GM12874 (cell line): ENCODE results near the gene PIK3CA.

ENCODE experiments used
- TF ChIP-seq, protein P1 (sequence below): IDR thresholded peaks from 2 replicates; pipeline ENCODE4 v1.5.1; 2011; ENCODE audit warnings: low read depth, mild to moderate bottlenecking, control low read depth, low read length, moderate library complexity; ENCODE audit not compliant: insufficient read depth

PIK3CA gene

GRCh38 chr3:179186426-179186825 lies 38.3 kb downstream of the PIK3CA start:
- TF ChIP-seq, protein P1, sequence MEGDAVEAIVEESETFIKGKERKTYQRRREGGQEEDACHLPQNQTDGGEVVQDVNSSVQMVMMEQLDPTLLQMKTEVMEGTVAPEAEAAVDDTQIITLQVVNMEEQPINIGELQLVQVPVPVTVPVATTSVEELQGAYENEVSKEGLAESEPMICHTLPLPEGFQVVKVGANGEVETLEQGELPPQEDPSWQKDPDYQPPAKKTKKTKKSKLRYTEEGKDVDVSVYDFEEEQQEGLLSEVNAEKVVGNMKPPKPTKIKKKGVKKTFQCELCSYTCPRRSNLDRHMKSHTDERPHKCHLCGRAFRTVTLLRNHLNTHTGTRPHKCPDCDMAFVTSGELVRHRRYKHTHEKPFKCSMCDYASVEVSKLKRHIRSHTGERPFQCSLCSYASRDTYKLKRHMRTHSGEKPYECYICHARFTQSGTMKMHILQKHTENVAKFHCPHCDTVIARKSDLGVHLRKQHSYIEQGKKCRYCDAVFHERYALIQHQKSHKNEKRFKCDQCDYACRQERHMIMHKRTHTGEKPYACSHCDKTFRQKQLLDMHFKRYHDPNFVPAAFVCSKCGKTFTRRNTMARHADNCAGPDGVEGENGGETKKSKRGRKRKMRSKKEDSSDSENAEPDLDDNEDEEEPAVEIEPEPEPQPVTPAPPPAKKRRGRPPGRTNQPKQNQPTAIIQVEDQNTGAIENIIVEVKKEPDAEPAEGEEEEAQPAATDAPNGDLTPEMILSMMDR = no peak

- TF ChIP-seq, protein P1 = no peak
Observed at GRCh38 chr3:179189759-179190158, 41.6 kb downstream of the PIK3CA start.

- TF ChIP-seq, protein P1 = no peak
Observed at GRCh38 chr3:179190581-179190980, 42.4 kb downstream of the PIK3CA start.

DNA sequence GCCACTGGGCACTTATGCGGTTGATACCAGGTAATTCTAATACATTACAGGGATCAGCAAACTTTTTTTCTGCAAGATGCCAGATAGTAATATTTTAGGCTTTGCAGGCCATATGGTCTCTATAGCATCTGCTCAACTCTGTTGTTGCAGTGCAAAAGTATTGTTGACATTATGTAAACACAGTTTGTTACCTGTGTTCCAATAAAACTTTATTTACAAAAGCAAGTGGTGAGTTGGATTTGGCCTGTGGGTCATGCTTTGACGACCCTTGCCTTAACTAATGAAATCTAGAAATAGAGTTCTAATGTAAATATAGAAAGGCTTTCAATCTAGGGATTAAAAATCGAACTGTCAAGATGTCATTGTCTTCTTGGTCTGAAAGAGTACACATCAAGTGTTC lies 44.4 kb downstream of the PIK3CA start:
- TF ChIP-seq, protein P1 = no peak

- TF ChIP-seq, protein P1 = no peak
Observed at GRCh38 chr3:179194931-179195330, 46.8 kb downstream of the PIK3CA start.

- TF ChIP-seq, protein P1 = no peak
Observed at GRCh38 chr3:179196098-179196497, 47.9 kb downstream of the PIK3CA start.

DNA sequence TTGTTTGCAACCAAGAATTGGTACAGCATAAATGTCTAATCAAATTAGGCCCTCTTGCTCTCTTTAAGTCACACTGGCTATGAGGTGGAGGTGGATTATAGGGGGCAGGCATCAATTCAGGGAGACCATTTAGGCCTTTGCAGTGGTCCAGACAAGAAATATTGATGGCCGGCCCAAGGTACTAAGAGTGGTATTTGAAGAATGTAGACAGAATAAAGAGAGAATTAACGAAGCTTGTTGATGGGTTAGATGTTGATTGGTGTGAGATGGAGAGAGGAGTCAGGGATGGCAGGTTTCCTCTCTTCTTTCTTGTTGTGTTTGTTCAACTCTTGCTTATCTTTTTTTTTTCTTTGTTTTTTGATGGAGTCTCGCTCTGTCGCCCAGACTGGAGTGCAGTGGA lies 48.5 kb downstream of the PIK3CA start:
- TF ChIP-seq, protein P1 = no peak

GRCh38 chr3:179200790-179201189 lies 52.6 kb downstream of the PIK3CA start:
- TF ChIP-seq, protein P1 = no peak
